ENCODE measurements around the gene BCORL1.

Gene BCORL1

GRCh38 chrX:129955682-129956081 is 26.8 kb upstream of the BCORL1 start:
- Histone ChIP-seq H3K9ac (no peak overlapping the region), H3K36me3 (ENCODE audit: insufficient read depth) (no peaks in the 10 kb centered on the region), H3K27ac (no peak overlapping the region), H3K4me3 (IDR thresholded peaks at IDR 0.05; ENCODE audit: insufficient read depth, low read depth, low read length) (no peak overlapping the region), H3K4me2 (no peak overlapping the region), H3K79me2 (ENCODE audit: insufficient read depth, low read depth) (no peaks in the 10 kb centered on the region), H3K27me3 (ENCODE audit: insufficient read depth, low read depth) (no peaks in the 10 kb centered on the region), H3K4me1 (ENCODE audit: low read depth, poor library complexity, severe bottlenecking) (peaks cover 30% of the 10 kb centered on the region), H2AFZ (ENCODE audit: low read depth) (no peak overlapping the region), H4K20me1 (ENCODE audit: insufficient read depth) (no peaks in the 10 kb centered on the region)
- TF ChIP-seq, protein P1, sequence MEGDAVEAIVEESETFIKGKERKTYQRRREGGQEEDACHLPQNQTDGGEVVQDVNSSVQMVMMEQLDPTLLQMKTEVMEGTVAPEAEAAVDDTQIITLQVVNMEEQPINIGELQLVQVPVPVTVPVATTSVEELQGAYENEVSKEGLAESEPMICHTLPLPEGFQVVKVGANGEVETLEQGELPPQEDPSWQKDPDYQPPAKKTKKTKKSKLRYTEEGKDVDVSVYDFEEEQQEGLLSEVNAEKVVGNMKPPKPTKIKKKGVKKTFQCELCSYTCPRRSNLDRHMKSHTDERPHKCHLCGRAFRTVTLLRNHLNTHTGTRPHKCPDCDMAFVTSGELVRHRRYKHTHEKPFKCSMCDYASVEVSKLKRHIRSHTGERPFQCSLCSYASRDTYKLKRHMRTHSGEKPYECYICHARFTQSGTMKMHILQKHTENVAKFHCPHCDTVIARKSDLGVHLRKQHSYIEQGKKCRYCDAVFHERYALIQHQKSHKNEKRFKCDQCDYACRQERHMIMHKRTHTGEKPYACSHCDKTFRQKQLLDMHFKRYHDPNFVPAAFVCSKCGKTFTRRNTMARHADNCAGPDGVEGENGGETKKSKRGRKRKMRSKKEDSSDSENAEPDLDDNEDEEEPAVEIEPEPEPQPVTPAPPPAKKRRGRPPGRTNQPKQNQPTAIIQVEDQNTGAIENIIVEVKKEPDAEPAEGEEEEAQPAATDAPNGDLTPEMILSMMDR (conservative IDR thresholded peaks at IDR 0.05; ENCODE audit: low read depth, low read length), result no peak

GRCh38 chrX:129956145-129956544 is 26.3 kb upstream of the BCORL1 start:
- no peak overlapping the region for H3K9ac ChIP-seq

GRCh38 chrX:129956765-129957164 is 25.7 kb upstream of the BCORL1 start:
- H3K4me2 ChIP-seq, result no peak overlapping the region
- no peaks in the 10 kb centered on the region for H4K20me1 ChIP-seq (ENCODE audit: insufficient read depth)
- TF ChIP-seq, protein P1 (conservative IDR thresholded peaks at IDR 0.05; ENCODE audit: low read depth, low read length), result no peak
- H3K27ac ChIP-seq, result no peak overlapping the region
- no peaks in the 10 kb centered on the region for H3K36me3 ChIP-seq (ENCODE audit: insufficient read depth)
- H3K27me3 ChIP-seq (ENCODE audit: insufficient read depth, low read depth), result no peaks in the 10 kb centered on the region
- no peak overlapping the region for H3K4me3 ChIP-seq (IDR thresholded peaks at IDR 0.05; ENCODE audit: insufficient read depth, low read depth, low read length)
- H2AFZ ChIP-seq (ENCODE audit: low read depth), result peak overlapping the region; percentile 30; the same call in 1 of the 2 replicates
- H3K79me2 ChIP-seq (ENCODE audit: insufficient read depth, low read depth), result no peaks in the 10 kb centered on the region
- no peak overlapping the region for H3K9ac ChIP-seq
- H3K4me1 ChIP-seq (ENCODE audit: low read depth, poor library complexity, severe bottlenecking), result peaks cover 33% of the 10 kb centered on the region

More at GRCh38 chrX:129956145-129956544, 26.3 kb upstream of the BCORL1 start:
- Histone ChIP-seq H3K4me3 (IDR thresholded peaks at IDR 0.05; ENCODE audit: insufficient read depth, low read depth, low read length) (no peak overlapping the region), H3K27me3 (ENCODE audit: insufficient read depth, low read depth) (no peaks in the 10 kb centered on the region), H3K36me3 (ENCODE audit: insufficient read depth) (no peaks in the 10 kb centered on the region), H3K79me2 (ENCODE audit: insufficient read depth, low read depth) (no peaks in the 10 kb centered on the region), H3K4me1 (ENCODE audit: low read depth, poor library complexity, severe bottlenecking) (peaks cover 30% of the 10 kb centered on the region), H2AFZ (ENCODE audit: low read depth) (no peak overlapping the region), H4K20me1 (ENCODE audit: insufficient read depth) (no peaks in the 10 kb centered on the region), H3K4me2 (no peak overlapping the region), H3K27ac (no peak overlapping the region)
- TF ChIP-seq, protein P1 (conservative IDR thresholded peaks at IDR 0.05; ENCODE audit: low read depth, low read length), result no peak

GRCh38 chrX:129957241-129958082 is 25.0 kb upstream of the BCORL1 start:
- no peaks in the 10 kb centered on the region for H4K20me1 ChIP-seq (ENCODE audit: insufficient read depth)
- peak overlapping the region; percentile 79 for H2AFZ ChIP-seq (ENCODE audit: low read depth)
- H3K79me2 ChIP-seq (ENCODE audit: insufficient read depth, low read depth), result no peaks in the 10 kb centered on the region
- H3K9ac ChIP-seq, result peak overlapping the region; percentile 59; the same call in 1 of the 2 replicates
- peaks cover 32% of the 10 kb centered on the region for H3K4me1 ChIP-seq (ENCODE audit: low read depth, poor library complexity, severe bottlenecking)
- peak overlapping the region; percentile 66 for H3K4me2 ChIP-seq
- no peaks in the 10 kb centered on the region for H3K36me3 ChIP-seq (ENCODE audit: insufficient read depth)
- no peak overlapping the region for H3K4me3 ChIP-seq (IDR thresholded peaks at IDR 0.05; ENCODE audit: insufficient read depth, low read depth, low read length)
- H3K27me3 ChIP-seq (ENCODE audit: insufficient read depth, low read depth), result no peaks in the 10 kb centered on the region
- no peak overlapping the region for H3K27ac ChIP-seq
- TF ChIP-seq, protein P1 (conservative IDR thresholded peaks at IDR 0.05; ENCODE audit: low read depth, low read length), result no peak
